IPS DF 6.9 (cell line): ENCODE results near the gene CENPU.

Experiments used
- DNase-seq: peaks from one replicate; pipeline ENCODE4 v3.0.0-alpha.2; 2013; ENCODE audit warnings: low read depth, low spot score
- H3K27ac ChIP-seq: one replicate; pipeline ENCODE4 v1.5.1; 2013; ENCODE audit warnings: low read length, control low read depth
- H3K27me3 ChIP-seq: 2 replicates; pipeline ENCODE4 v1.6.1; 2013; ENCODE audit warnings: mild to moderate bottlenecking, low read length; ENCODE audit not compliant: control insufficient read depth, insufficient read depth
- H3K36me3 ChIP-seq: 2 replicates; pipeline ENCODE4 v1.6.1; 2013; ENCODE audit warnings: low read length; ENCODE audit not compliant: control insufficient read depth, insufficient read depth
- H3K4me1 ChIP-seq: 2 replicates; pipeline ENCODE4 v1.6.1; 2013; ENCODE audit warnings: low read length; ENCODE audit not compliant: control insufficient read depth, insufficient read depth
- H3K4me3 ChIP-seq: 2 replicates; pipeline ENCODE4 v1.5.1; 2013; ENCODE audit warnings: mild to moderate bottlenecking, low read length
- H3K9me3 ChIP-seq: 2 replicates; pipeline ENCODE4 v1.6.1; 2013; ENCODE audit warnings: low read length, inconsistent platforms; ENCODE audit not compliant: control insufficient read depth, insufficient read depth
- WGBS: extraction: QIAGEN DNeasy Blood & Tissue Kit; methylation state at CpG from one replicate; pipeline ENCODE4 v1.1.7; 2013; ENCODE audit warnings: mixed read lengths, missing lambda C conversion rate; ENCODE audit not compliant: insufficient read length, insufficient coverage; 5-methylcytosine and 5-hydroxymethylcytosine counted together

The CENPU gene

DNA sequence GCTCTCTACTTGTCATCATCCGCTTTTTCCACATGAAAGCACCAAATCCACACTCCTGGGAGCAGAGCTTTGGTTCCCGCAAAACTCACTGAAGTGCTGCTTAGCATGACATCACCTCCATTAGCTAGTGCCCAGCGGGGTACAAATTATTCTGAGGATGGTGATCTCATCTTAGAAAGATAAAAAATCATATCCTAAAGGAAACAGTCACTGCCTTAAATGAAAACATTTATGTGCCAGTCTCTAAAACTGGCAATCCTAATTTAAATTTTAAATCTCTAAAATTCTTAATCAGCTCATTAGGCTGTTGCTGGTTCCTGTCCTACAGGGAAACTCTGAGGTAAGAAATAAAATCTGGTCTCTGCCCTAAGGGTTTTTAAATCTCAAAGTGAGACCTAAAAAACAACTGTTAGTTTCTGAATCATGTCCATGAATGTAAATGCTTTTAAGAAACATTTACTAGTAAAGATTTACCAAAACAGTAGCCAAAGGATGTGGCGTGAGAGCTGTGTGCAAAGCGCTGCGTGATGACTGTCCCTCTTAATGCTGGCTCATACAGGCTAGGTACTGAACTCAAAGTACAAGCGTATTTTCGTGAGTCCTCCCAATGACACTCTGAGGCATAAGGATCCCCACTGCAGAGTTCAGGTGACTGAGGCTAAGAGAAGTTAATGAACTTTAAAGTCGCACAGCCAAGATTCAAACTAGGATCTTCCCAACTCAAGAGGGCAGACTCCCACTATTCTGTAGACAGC, 89.2 kb downstream of the CENPU start:
- H3K27ac ChIP-seq: no peak overlapping the region
- H3K4me3 ChIP-seq: no peak overlapping the region
- no CpG with 5 or more reads among the region's 9 CpGs for WGBS
- no peaks in the 10 kb centered on the region for H3K9me3 ChIP-seq
- H3K4me1 ChIP-seq: peaks cover 3% of the 10 kb centered on the region; the same call in 1 of the 2 replicates
- H3K27me3 ChIP-seq: no peaks in the 10 kb centered on the region
- no peak for DNase-seq
- H3K36me3 ChIP-seq: peaks cover 3% of the 10 kb centered on the region; the same call in 1 of the 2 replicates
